Mucosa of stomach (tissue), 1 donor: ENCODE data around the gene UBXN7.
"Not testable (repeated sequence)": the region's sequence is repeated elsewhere in the genome, so short reads cannot be mapped to it uniquely, and the experiment has no call there.

ENCODE experiments used
- H3K27me3 ChIP-seq: one replicate; pipeline ENCODE4 v1.7.0; 2013; ENCODE audit warnings: mild to moderate bottlenecking, low read length; ENCODE audit not compliant: control insufficient read depth, insufficient read depth
- H3K36me3 ChIP-seq: one replicate; pipeline ENCODE4 v1.7.0; 2013; ENCODE audit warnings: low read length; ENCODE audit not compliant: control insufficient read depth, insufficient read depth
- H3K4me1 ChIP-seq: one replicate; pipeline ENCODE4 v1.7.0; 2013; ENCODE audit warnings: mild to moderate bottlenecking, low read length; ENCODE audit not compliant: control insufficient read depth, insufficient read depth
- H3K4me3 ChIP-seq: one replicate; pipeline ENCODE4 v1.7.0; 2013; ENCODE audit warnings: low read length
- H3K9ac ChIP-seq: one replicate; pipeline ENCODE4 v1.7.0; 2013; ENCODE audit warnings: mild to moderate bottlenecking, low read length, moderate library complexity
- H3K9me3 ChIP-seq: one replicate; pipeline ENCODE4 v1.7.0; 2013; ENCODE audit warnings: mild to moderate bottlenecking, low read length, moderate library complexity; ENCODE audit not compliant: control insufficient read depth
- donor health status: Pancreatic carcinoma.

Gene UBXN7

DNA sequence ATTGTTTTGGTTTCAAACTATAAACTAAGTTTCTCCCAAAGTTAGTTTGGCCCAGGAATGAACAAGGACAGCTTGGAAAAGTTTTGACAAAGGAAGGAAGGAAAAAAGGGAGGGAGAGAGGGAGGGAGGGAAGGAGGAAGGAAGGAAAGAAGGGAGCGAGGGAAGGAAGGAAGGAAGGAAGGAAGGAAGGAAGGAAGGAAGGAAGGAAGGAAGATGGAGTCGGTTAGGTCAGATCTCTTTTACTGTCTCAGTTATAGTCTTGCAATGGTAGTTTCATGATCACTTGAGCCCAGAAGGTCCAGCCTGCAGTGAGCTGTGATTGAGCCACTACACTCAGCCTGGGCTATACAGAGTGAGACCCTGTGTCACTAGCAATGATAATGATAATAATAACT is 12.3 kb upstream of the UBXN7 start:
- no peaks in the 10 kb centered on the region for H3K36me3 ChIP-seq
- H3K27me3 ChIP-seq: no peaks in the 10 kb centered on the region
- no peak overlapping the region for H3K9ac ChIP-seq
- no peaks in the 10 kb centered on the region for H3K9me3 ChIP-seq
- H3K4me3 ChIP-seq: no peak overlapping the region
- no peaks in the 10 kb centered on the region for H3K4me1 ChIP-seq

DNA sequence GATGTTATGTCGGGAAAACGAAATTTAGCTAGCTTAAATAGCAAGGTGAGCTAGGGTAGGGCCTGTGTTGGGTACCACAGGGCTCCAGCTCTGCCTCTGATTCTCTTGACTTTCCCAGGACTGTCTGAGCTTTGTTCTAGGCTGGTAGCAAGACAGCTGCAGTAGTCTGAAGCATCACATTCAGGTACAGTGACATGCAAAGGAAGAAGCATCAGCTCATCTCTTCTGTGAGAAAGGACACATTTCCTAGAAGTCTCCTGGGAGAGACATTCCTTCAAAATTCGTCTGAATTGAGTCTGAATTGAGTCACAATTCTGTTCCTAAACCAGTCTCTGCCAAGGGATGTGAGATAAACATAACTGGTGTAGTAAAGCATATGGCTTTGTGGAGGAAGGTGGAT is 8.5 kb upstream of the UBXN7 start:
- H3K4me3 ChIP-seq: no peak overlapping the region
- no peaks in the 10 kb centered on the region for H3K27me3 ChIP-seq
- no peaks in the 10 kb centered on the region for H3K9me3 ChIP-seq
- no peaks in the 10 kb centered on the region for H3K4me1 ChIP-seq
- H3K36me3 ChIP-seq: no peaks in the 10 kb centered on the region
- no peak overlapping the region for H3K9ac ChIP-seq

DNA sequence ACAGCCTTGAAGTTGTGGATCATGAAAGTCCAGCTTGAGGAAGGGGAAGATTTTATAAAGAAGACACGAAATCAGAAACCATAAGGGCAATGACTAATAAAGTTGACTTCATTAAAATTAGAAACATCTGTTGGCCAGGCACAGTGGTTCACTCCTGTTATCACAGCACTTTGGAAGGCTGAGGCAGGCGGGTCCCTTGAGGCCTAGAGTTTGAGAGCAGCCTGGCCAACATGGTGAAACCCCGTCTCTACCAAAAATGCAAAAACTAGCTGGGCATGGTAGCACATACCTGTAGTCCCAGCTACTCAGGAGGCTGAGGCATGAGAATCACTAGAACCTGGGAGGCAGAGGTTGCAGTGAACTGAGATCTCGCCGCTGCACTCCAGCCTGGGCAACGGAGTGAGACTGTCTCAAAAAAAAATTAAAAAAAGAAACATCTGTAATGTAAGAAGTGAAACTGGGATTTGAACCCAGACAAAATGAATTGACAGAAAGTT is 7.9 kb upstream of the UBXN7 start:
- Histone ChIP-seq H3K4me1 (no peaks in the 10 kb centered on the region), H3K9me3 (no peaks in the 10 kb centered on the region), H3K9ac (no peak overlapping the region), H3K27me3 (no peaks in the 10 kb centered on the region), H3K4me3 (no peak overlapping the region), H3K36me3 (no peaks in the 10 kb centered on the region)

DNA sequence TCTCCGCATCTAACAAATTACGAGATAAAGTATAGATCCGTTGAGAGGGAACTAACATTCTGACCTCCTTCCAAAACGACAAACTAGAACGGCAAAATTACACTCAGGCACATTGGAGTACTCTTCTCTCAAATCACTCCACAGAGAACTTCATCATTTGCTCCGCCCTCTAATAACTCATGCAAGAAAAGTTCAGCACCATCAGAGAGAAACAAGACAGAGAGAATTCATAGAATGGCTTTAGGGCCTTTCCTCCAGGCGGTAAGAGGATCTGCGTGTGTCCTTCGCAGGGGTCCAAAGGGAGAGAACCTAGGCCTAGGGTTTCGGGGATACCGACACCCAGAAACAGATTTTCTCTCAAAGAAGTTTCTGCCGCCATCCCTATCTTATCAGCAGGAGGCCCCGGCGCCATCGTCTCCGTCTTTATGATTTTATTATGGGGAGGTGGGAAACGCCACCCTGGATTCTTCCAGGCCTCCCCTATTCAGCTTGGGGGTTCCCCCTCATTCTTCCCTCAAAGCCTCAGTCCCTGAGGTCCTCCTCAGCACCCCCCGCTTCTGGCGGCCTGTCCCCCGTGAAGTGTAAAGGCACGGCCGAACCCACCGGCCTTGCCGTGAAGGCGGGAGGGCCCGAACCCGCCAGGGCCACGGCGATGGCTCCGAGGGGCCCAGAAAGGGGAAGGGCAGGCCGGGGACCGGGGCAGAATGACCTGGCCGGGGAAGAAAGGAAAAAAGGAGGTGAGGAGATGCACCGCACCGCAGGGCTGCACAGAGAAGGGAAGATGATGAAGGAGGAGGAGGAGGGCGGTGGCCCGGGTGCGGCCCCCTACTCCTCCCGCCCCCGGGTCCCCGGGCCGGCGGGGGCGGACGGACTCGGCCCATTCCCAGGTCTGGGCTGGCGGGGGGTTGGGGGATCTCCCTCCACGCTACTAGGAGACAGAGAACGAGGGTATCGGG is 768 bp downstream of the UBXN7 start:
- H3K4me1 ChIP-seq: no peaks in the 10 kb centered on the region
- H3K9ac ChIP-seq: peak overlapping the region; percentile 96
- H3K27me3 ChIP-seq: no peaks in the 10 kb centered on the region
- peak overlapping the region; percentile 88 for H3K4me3 ChIP-seq
- no peaks in the 10 kb centered on the region for H3K9me3 ChIP-seq
- peaks cover 6% of the 10 kb centered on the region for H3K36me3 ChIP-seq

DNA sequence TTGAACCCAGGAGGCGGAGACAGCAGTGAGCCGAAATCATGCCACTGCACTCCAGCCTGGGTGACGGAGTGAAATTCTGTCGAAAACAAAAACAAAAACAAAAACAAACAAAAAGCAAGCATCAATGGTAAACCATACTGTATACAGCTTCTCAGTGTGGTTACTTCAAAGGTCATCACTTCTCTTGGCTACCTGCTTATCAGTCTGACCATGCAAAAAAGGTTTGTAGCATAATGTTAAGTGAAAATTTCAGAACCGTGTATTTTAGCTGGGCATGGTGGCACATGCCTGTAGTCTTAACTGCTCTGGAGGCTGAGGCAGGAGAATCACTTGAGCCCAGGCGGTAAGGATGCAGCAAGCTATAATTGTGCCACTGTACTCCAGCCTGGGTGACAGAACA is 4.2 kb downstream of the UBXN7 start:
- Histone ChIP-seq H3K9me3 (no peaks in the 10 kb centered on the region), H3K36me3 (peaks cover 6% of the 10 kb centered on the region), H3K9ac (no peak overlapping the region), H3K4me1 (no peaks in the 10 kb centered on the region), H3K4me3 (no peak overlapping the region), H3K27me3 (no peaks in the 10 kb centered on the region)

DNA sequence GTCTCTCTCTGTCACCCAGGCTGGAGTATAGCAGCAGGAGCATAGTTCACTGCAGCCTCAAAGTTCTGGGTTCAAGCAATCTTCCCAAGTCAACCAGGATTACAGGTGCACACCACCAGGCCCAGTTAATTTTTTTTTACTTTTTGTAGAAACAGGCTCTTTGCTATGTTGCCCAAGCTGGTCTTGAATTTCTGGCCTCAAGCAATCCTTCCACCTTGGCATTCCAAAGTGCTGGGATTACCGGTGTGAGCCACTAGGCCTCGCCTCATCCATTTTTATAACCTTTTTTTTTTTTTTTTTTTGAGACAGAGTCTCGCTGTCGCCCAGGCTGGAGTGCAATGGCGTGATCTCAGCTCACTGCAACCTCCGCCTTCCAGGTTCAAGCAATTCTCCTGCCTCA is 7.8 kb downstream of the UBXN7 start:
- H3K9me3 ChIP-seq, H3K36me3 ChIP-seq, H3K27me3 ChIP-seq, H3K4me3 ChIP-seq, H3K4me1 ChIP-seq, H3K9ac ChIP-seq: not testable (repeated sequence)

DNA sequence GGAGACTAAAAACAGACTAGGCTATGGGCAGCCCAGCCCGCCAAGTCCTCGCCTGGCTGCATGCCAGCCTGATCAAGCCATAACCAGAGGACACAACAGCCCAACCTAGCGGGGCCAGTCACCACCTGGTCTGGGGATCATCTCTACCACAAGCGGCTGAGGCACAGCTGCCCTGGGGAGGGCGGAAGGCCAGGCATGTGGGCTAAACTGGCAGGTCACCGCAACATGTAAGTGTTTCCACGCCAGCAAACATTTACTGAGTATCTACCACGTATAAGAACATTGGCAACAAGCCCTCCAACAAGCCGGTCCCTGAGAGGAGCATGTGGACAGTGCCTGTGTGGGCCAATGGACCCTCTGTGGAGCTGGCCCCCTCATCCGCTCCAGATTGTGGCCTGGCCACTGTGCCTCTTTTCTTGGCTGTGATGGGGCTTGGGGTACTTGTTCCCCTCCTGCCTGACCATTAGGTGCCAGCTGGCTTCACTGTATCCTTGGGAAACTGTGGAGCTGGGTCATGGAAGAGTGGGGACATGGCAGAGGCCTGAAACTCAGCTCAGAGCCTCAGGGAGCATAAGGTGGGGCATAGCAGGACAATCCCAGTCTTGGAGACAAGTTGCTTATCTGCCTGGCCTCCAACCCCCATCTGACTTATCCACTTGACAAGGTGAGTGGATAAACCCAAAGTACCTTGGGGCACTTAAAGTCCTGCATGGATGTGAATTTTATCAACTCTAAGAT is 9.0 kb downstream of the UBXN7 start:
- Histone ChIP-seq H3K36me3 (peaks cover 6% of the 10 kb centered on the region), H3K9ac (no peak overlapping the region), H3K27me3 (no peaks in the 10 kb centered on the region), H3K4me3 (no peak overlapping the region), H3K9me3 (no peaks in the 10 kb centered on the region), H3K4me1 (no peaks in the 10 kb centered on the region)

DNA sequence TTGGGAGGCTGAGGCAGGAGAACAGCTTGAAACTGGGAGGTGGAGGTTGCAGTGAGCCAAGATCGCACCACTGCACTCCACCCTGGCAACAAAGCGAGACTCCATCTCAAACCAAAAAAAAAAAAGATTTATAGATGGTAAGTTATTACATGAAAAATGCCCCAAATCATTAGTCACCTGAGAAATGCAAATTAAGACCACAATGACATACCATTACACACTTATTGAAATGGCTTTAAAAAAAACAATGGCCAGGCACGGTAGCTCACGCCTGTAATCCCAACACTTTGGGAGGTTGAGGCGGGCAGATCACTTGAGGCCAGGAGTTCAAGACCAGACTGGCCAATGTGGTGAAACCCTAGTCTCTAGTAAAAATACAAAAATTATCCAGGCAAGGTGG is 10.6 kb downstream of the UBXN7 start:
- not testable (repeated sequence) for H3K4me1 ChIP-seq, H3K36me3 ChIP-seq

DNA sequence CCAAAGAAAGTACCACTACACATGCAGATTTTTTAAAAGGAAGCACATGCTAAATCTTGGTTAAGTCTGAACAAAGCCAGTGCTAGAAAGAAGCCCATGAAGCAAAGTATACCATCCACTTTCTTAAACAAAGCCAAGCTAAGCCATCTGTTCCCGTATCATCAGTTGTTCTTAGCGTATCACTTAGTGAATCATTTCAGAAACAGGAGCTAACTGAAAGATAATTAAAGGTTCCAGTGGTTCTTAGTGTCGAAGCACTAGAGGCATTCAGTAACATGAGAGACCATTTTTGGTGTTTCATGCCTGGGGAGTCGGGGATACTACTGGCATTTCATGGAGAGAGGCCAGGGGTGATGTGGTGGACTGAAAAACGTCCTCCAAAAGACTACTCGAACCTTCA is 12.8 kb downstream of the UBXN7 start:
- H3K9ac ChIP-seq: no peak overlapping the region
- no peaks in the 10 kb centered on the region for H3K9me3 ChIP-seq
- H3K27me3 ChIP-seq: no peaks in the 10 kb centered on the region
- no peaks in the 10 kb centered on the region for H3K4me1 ChIP-seq
- no peak overlapping the region for H3K4me3 ChIP-seq
- no peaks in the 10 kb centered on the region for H3K36me3 ChIP-seq

More for the DNA sequence above, 10.6 kb downstream of the UBXN7 start:
- not testable (repeated sequence) for H3K9ac ChIP-seq, H3K4me3 ChIP-seq, H3K27me3 ChIP-seq, H3K9me3 ChIP-seq

DNA sequence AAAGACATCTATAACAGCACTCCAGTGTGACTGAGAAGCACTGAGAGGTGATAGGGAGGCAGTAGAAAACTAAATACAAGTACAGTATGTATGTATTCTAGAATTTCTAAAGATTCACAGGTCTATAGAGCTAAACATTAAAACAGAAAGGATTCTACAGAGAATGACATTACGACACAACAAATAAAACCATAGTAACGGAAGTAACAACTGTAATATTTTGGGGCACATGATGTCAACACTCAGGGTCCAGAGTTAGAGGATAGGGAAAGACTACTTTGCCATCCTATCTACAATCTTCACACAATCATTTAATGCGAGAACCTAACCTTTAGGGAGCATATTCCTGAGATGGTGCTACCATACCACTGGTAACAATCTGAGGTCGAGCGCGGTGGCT is 13.6 kb downstream of the UBXN7 start:
- Histone ChIP-seq H3K9me3 (no peaks in the 10 kb centered on the region), H3K36me3 (no peaks in the 10 kb centered on the region), H3K4me1 (no peaks in the 10 kb centered on the region), H3K4me3 (no peak overlapping the region), H3K9ac (no peak overlapping the region), H3K27me3 (no peaks in the 10 kb centered on the region)

DNA sequence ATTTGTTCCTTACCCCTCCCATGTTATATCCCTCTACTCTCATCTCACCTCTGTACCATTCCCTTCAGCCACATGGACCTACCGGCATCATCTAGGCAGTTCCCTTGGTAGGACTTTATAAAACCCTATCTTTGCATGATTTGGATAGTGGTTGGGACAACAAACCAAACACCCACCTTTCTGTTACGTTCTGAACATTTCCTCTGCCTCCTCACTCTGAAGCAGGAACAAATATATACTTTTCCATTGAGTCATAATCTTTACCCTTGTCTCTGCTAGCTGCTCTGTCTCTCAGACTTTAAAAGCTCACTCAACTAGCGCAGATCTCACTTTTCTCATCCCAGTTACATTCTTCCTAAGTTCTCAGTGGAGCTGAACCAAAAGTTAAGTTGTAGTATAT is 17.8 kb downstream of the UBXN7 start:
- no peaks in the 10 kb centered on the region for H3K36me3 ChIP-seq
- no peaks in the 10 kb centered on the region for H3K27me3 ChIP-seq
- no peaks in the 10 kb centered on the region for H3K9me3 ChIP-seq
- no peak overlapping the region for H3K4me3 ChIP-seq
- H3K4me1 ChIP-seq: no peaks in the 10 kb centered on the region
- H3K9ac ChIP-seq: no peak overlapping the region

DNA sequence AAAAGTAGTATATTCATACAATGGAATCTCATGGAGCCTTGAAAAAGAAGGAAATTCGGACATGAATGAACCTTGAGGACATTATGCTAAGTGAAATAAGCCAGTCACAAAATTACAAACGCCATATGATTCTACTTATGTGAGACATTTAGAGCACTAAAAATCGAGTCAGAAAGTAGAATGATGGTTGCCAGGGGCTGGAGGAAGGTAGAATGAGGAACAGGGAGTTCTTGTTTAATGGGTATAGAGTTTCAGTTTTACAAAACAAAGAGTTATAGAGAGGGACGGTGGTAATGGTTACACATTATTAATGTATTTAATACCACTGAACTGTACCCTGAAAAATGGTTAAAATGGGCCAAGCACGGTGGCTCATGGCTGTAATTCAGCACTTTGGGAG is 19.5 kb downstream of the UBXN7 start:
- no peaks in the 10 kb centered on the region for H3K36me3 ChIP-seq
- no peaks in the 10 kb centered on the region for H3K4me1 ChIP-seq
- no peaks in the 10 kb centered on the region for H3K27me3 ChIP-seq
- no peak overlapping the region for H3K9ac ChIP-seq
- no peak overlapping the region for H3K4me3 ChIP-seq
- no peaks in the 10 kb centered on the region for H3K9me3 ChIP-seq
